H1 (cell line): ENCODE results near the gene TCAP. TPM values are rescaled to one million over a fixed set of nuclear protein-coding genes. Genes with fewer than 3 reads are reported as not detected.
A peak's percentile ranks its signal among the peaks of the same experiment; 100 is the strongest.

Source experiments
- ATF3 ChIP-seq: IDR thresholded peaks from 2 replicates; pipeline ENCODE4 v1.6.1; 2011; ENCODE audit warnings: low read depth, mild to moderate bottlenecking, low read length; ENCODE audit not compliant: insufficient read depth
- SAP30 ChIP-seq: fragments of 300-600 bp; sonication (generic); IDR thresholded peaks from 2 replicates; pipeline ENCODE4 v1.7.1; 2012; ENCODE audit warnings: low read length, moderate library complexity, mild to moderate bottlenecking, inconsistent platforms; ENCODE audit not compliant: insufficient read depth, insufficient replicate concordance
- SP2 ChIP-seq: IDR thresholded peaks from 2 replicates; pipeline ENCODE4 v1.6.1; 2012; ENCODE audit warnings: mild to moderate bottlenecking, low read length, inconsistent platforms
- TBP ChIP-seq: IDR thresholded peaks from 2 replicates; pipeline ENCODE4 v1.6.1; 2011; ENCODE audit warnings: low read depth, low read length, improper control_type of control experiment
- polyA plus RNA-seq, 7 experiments: library from polyadenylated mRNA; depleted of rRNA in 3 of 7; stranded (reverse) in 5 of 7; unstranded in 2 of 7; fragments of >200 nt in 5 of 7; fragments of 200-250 nt in 2 of 7; gene quantifications; 1 replicate in 5 of 7; 2 replicates in 1 of 7; 4 replicates in 1 of 7; pipeline versions ENCODE4 v1.2.1 to v1.2.3, GENCODE V29; 2011 to 2013; ENCODE audit warnings: missing spikeins in 2 of 7, mixed read lengths in 2 of 7
- total RNA-seq: library from RNA; stranded (reverse); fragmentation: NEBNext Ultra II Directional; extraction: Animal tissue kit (Norgen Biotek cat#: 25700); gene quantifications from 2 replicates; pipeline ENCODE4 v1.2.1, GENCODE V29; 2021

Gene TCAP
- total and polyA plus RNA-seq, 2 of the 8 experiments (the other 6 are each of a cell fraction or from before 2014, with no cell fraction given) = 0.82 to 1.4 TPM

GRCh38 chr17:39699818-39700147 is 34.6 kb downstream of the TCAP start, which contains the start of gene ERBB2 (continued):
- TF ChIP-seq SP2 = no peak
- TF ChIP-seq TBP = peak; percentile 64
- no peak for TF ChIP-seq SAP30
- TF ChIP-seq ATF3 = no peak
- TF ChIP-seq, all 59 proteins: peak for 10
